HTR-8/SVneo (cell line): ENCODE data around the gene PLXNA4.

ENCODE experiments used
- DNase-seq: peaks from one replicate; pipeline ENCODE4 v3.0.0; 2011; ENCODE audit warnings: low spot score, mixed read lengths; ENCODE audit not compliant: insufficient read length
- FAIRE-seq: peaks from 2 replicates; lab custom pipeline; 2011; peaks lifted over from hg19 to GRCh38; lab: Jason Lieb, UNC

Gene PLXNA4

GRCh38 chr7:132514430-132514829 lies 61.8 kb downstream of the PLXNA4 start:
- no peak for DNase-seq
- FAIRE-seq = no peak

- DNase-seq (no peak), FAIRE-seq (no peak)
These were observed 64.3 kb downstream of the PLXNA4 start for GRCh38 chr7:132511921-132512320.

GRCh38 chr7:132511387-132511786 lies 64.9 kb downstream of the PLXNA4 start:
- no peak for DNase-seq
- FAIRE-seq = no peak

GRCh38 chr7:132509643-132510042 lies 66.6 kb downstream of the PLXNA4 start:
- no peak for FAIRE-seq

GRCh38 chr7:132508724-132509353 lies 67.4 kb downstream of the PLXNA4 start:
- FAIRE-seq (no peak), DNase-seq (no peak)

More at GRCh38 chr7:132509643-132510042, 66.6 kb downstream of the PLXNA4 start:
- no peak for DNase-seq

- no peak for FAIRE-seq
- no peak for DNase-seq
These were observed 71.4 kb downstream of the PLXNA4 start for GRCh38 chr7:132504852-132505251.

GRCh38 chr7:132504071-132504470 lies 72.2 kb downstream of the PLXNA4 start:
- no peak for FAIRE-seq

GRCh38 chr7:132503415-132503814 lies 72.9 kb downstream of the PLXNA4 start:
- FAIRE-seq = no peak
- no peak for DNase-seq

More at GRCh38 chr7:132504071-132504470, 72.2 kb downstream of the PLXNA4 start:
- no peak for DNase-seq

GRCh38 chr7:132501956-132502355 lies 74.3 kb downstream of the PLXNA4 start:
- FAIRE-seq (no peak), DNase-seq (no peak)

- no peak for FAIRE-seq
- no peak for DNase-seq
These were observed 75.4 kb downstream of the PLXNA4 start for GRCh38 chr7:132500727-132501440.

GRCh38 chr7:132499487-132499886 lies 76.8 kb downstream of the PLXNA4 start:
- DNase-seq (no peak), FAIRE-seq (no peak)

GRCh38 chr7:132499065-132499464 lies 77.2 kb downstream of the PLXNA4 start:
- no peak for FAIRE-seq
- DNase-seq = no peak

- no peak for FAIRE-seq
- DNase-seq = no peak
These were observed 78.0 kb downstream of the PLXNA4 start for GRCh38 chr7:132498319-132498718.

- no peak for FAIRE-seq
- DNase-seq = no peak
These were observed 79.2 kb downstream of the PLXNA4 start for GRCh38 chr7:132497098-132497497.

GRCh38 chr7:132495936-132496335 lies 80.3 kb downstream of the PLXNA4 start:
- no peak for DNase-seq
- no peak for FAIRE-seq

GRCh38 chr7:132494474-132494873 lies 81.8 kb downstream of the PLXNA4 start:
- DNase-seq (no peak), FAIRE-seq (no peak)

- DNase-seq (no peak), FAIRE-seq (no peak)
These were observed 83.3 kb downstream of the PLXNA4 start for GRCh38 chr7:132492823-132493445.

GRCh38 chr7:132491391-132491945 lies 84.8 kb downstream of the PLXNA4 start:
- FAIRE-seq (no peak), DNase-seq (no peak)

- no peak for DNase-seq
- no peak for FAIRE-seq
These were observed 85.8 kb downstream of the PLXNA4 start for GRCh38 chr7:132490474-132490873.

- DNase-seq = no peak
- FAIRE-seq = no peak
These were observed 86.5 kb downstream of the PLXNA4 start for GRCh38 chr7:132489776-132490237.
